NB4 (cell line): ENCODE measurements around the gene PDE4DIP.
"Not testable (repeated sequence)": the region's sequence is repeated elsewhere in the genome, so short reads cannot be mapped to it uniquely, and the experiment has no call there.

ENCODE experiments used
- CTCF ChIP-seq: IDR thresholded peaks from one replicate; pipeline ENCODE4 v1.5.1; 2012; ENCODE audit warnings: low read depth, low read length
- POLR2A ChIP-seq: IDR thresholded peaks from 2 replicates; pipeline ENCODE4 v1.6.1; 2011; ENCODE audit warnings: mild to moderate bottlenecking; ENCODE audit not compliant: insufficient read length; ENCODE audit errors: extremely low read depth

- TF ChIP-seq CTCF, POLR2A: not testable (repeated sequence)
Measured at GRCh38 chr1:149075505-149076127, 231.4 kb downstream of the PDE4DIP start.
